ENCODE data around the gene ARHGAP26. TPM values are rescaled to one million over a fixed set of nuclear protein-coding genes. Genes with fewer than 3 reads are reported as not detected.

ARHGAP26 gene
- total RNA-seq, 1 donor from 2014 or later = 8.6 TPM

DNA sequence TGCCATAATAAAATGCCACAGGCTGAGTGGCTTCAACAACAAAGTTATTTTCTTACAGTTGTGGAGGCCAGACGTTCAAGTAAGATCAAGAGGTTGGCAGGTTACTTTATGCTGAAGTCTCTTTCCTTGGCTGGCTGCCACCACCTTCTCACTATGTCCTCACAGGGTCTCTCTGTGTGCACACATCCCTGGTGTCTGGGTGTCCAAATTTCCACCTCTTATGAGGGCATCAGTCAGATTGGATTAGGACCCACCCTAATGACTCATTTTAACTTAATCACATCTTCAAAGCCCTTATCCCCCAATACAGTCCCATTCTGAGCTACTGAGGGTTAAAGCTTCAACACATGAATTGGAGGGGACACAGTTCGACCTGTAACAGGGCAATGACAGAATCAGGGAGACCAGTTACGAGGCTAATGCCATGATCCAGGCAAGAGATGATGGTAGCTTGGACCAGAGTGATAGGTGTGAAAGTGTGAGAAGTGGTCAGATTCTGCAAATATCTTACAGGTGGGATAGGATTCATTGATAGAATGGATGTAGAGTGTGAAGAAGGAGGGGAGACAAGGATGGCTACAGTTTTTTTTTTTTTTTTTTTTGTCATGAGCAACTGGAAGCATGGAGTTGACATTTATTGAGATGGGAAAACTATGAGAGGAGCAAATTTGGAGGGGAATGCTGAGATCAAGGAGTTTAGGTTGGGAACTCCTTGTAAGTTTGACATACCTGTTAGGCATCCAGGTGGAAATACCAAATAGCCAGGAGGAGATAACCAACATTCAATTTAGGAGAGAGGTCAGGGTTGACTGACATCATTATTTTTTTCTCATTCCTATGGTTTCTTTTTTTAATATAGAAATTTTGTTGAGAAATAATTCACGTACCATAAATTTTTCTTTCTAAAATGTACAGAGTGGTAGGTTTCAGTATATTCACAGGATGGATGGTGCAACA lies 44.7 kb upstream of the ARHGAP26 start:
- TF ChIP-seq, protein P1, sequence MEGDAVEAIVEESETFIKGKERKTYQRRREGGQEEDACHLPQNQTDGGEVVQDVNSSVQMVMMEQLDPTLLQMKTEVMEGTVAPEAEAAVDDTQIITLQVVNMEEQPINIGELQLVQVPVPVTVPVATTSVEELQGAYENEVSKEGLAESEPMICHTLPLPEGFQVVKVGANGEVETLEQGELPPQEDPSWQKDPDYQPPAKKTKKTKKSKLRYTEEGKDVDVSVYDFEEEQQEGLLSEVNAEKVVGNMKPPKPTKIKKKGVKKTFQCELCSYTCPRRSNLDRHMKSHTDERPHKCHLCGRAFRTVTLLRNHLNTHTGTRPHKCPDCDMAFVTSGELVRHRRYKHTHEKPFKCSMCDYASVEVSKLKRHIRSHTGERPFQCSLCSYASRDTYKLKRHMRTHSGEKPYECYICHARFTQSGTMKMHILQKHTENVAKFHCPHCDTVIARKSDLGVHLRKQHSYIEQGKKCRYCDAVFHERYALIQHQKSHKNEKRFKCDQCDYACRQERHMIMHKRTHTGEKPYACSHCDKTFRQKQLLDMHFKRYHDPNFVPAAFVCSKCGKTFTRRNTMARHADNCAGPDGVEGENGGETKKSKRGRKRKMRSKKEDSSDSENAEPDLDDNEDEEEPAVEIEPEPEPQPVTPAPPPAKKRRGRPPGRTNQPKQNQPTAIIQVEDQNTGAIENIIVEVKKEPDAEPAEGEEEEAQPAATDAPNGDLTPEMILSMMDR (IDR thresholded peaks at IDR 0.05; ENCODE audit: insufficient read depth, low read length, poor library complexity, severe bottlenecking) = no peak
- Histone ChIP-seq H3K27me3 (ENCODE audit: control insufficient read depth, insufficient read depth, low read length) (no peaks in the 10 kb centered on the region), H3K4me3 (ENCODE audit: low read depth, low read length) (no peak overlapping the region), H3K36me3 (ENCODE audit: control insufficient read depth, insufficient read depth, low read length) (no peaks in the 10 kb centered on the region)
- no peak for DNase-seq (ENCODE audit: low read depth)

DNA sequence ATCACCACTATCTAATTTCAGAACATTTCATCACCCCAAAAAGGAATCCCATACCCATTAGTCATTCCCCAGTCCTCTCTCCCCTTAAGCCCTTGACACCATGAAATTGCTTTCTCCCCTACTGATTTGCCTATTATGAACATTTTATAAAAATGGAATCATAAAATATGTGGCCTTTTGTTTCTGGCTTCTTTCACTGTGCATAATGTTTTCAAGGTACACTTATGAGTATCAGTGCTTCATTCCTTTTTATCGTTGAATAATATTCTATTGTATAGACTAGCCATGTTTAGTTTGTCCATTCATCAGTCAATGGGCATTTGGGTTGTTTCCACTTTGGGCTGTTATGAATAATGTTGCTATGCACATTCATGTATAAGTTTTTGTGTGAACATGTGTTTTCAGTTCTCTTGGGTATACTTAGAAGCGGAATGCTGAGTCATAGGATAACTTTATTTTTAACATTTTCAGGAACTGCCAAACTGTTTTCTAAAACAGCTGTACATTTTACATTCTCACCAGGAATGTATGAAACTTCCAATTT lies 43.9 kb upstream of the ARHGAP26 start:
- DNase-seq (ENCODE audit: low read depth) = no peak
- no peaks in the 10 kb centered on the region for H3K36me3 ChIP-seq (ENCODE audit: control insufficient read depth, insufficient read depth, low read length)
- TF ChIP-seq, protein P1 (IDR thresholded peaks at IDR 0.05; ENCODE audit: insufficient read depth, low read length, poor library complexity, severe bottlenecking) = no peak
- no peaks in the 10 kb centered on the region for H3K27me3 ChIP-seq (ENCODE audit: control insufficient read depth, insufficient read depth, low read length)
- H3K4me3 ChIP-seq (ENCODE audit: low read depth, low read length) = no peak overlapping the region

DNA sequence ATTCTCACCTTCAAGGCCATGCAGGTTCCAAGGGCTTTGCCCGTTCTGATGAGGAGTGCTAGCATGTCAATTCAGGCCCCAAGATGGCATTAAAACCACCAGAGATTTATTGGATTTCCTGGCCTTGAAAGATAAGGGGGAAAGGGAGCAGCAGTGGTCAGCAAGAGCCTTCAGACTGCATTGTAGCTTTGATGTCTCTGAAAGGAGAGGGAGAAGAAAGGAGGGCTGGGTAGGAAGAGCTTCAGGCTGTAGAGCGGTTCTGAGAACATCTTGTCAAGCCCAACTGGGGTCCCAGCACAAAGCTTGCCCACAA lies 42.5 kb upstream of the ARHGAP26 start:
- H3K27me3 ChIP-seq (ENCODE audit: control insufficient read depth, insufficient read depth, low read length) = no peaks in the 10 kb centered on the region
- H3K36me3 ChIP-seq (ENCODE audit: control insufficient read depth, insufficient read depth, low read length) = no peaks in the 10 kb centered on the region
- TF ChIP-seq, protein P1 (IDR thresholded peaks at IDR 0.05; ENCODE audit: insufficient read depth, low read length, poor library complexity, severe bottlenecking) = no peak
- no peak overlapping the region for H3K4me3 ChIP-seq (ENCODE audit: low read depth, low read length)
- DNase-seq (ENCODE audit: low read depth) = no peak

DNA sequence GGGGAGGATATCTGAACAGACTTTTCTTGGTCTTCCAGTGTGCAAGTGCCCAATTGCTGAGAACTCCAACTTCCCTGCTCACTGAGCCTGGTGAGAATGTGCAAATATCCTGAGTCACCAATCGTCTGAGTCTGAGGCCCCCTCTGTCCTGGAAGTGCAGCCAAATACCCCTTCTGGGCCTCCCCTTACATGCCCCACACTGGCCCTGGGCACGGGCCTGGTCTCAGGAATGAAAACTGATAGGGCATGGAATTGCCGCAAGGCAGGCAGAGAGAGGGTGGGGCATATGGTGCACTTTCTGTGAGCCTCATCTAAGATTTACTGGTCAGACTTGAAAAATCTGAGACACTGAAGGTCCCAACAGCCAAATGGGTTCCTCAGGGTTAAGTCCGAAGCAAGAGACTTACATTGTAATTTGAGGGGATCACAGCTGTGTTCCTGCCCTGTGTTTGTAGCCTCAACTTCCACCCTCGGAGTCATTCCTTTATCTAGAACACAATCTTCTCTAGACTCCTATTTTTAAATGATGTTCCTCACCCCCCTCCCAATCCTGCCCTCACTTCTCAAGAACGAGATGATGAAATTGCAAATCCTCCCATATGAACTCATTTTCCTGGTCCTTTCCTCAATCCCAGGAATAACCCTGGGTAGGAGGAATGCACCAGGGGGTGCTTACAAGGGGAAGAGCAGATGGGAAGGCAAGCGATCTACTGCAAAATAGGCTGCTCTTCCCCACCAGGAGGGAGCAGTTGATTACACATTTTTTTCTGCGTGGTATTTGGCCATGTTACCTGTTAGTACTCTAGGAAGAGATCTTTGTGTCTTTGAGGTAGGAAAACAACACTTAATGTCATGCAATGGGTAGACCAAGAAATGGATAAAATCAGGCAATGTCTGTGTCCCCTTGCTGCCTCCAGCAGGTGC lies 34.6 kb upstream of the ARHGAP26 start:
- no peak for DNase-seq (ENCODE audit: low read depth)
- H3K4me3 ChIP-seq (ENCODE audit: low read depth, low read length) = no peak overlapping the region
- TF ChIP-seq, protein P1 (IDR thresholded peaks at IDR 0.05; ENCODE audit: insufficient read depth, low read length, poor library complexity, severe bottlenecking) = no peak
- H3K36me3 ChIP-seq (ENCODE audit: control insufficient read depth, insufficient read depth, low read length) = no peaks in the 10 kb centered on the region
- H3K27me3 ChIP-seq (ENCODE audit: control insufficient read depth, insufficient read depth, low read length) = no peaks in the 10 kb centered on the region

DNA sequence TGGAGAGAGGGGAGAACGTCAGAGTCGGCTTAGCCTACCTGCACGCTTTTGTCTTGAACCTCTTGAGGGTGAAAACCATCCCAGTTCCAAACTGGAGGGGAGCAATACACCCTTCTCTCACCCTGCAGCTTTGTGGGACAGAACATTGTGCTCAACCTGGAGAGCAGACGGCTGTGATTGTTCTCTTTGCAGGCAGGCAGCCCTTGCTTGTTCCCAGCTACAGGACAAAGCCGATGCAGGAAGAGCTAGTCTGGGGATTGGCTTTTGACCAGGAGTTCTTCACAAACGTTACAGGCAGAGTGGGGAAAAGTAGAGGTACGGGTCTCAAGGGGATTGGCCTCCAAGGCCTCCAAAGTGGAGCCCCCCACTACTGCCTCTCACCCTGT lies 33.9 kb upstream of the ARHGAP26 start:
- DNase-seq (ENCODE audit: low read depth) = no peak
- H3K36me3 ChIP-seq (ENCODE audit: control insufficient read depth, insufficient read depth, low read length) = no peaks in the 10 kb centered on the region
- H3K27me3 ChIP-seq (ENCODE audit: control insufficient read depth, insufficient read depth, low read length) = no peaks in the 10 kb centered on the region
- H3K4me3 ChIP-seq (ENCODE audit: low read depth, low read length) = no peak overlapping the region
- TF ChIP-seq, protein P1 (IDR thresholded peaks at IDR 0.05; ENCODE audit: insufficient read depth, low read length, poor library complexity, severe bottlenecking) = no peak
